Astrocyte (in vitro differentiated cells and primary cell): Measurements from ENCODE around the gene RCL1.

Experiments used
- EZH2 ChIP-seq: IDR thresholded peaks from 2 replicates; pipeline ENCODE4 v1.6.1; 2012; ENCODE audit warnings: mild to moderate bottlenecking, low read length, inconsistent platforms; ENCODE audit not compliant: insufficient read depth
- TF ChIP-seq, protein P1 (sequence below): IDR thresholded peaks from 2 replicates; pipeline ENCODE4 v1.5.1; 2011; ENCODE audit warnings: low read depth, mild to moderate bottlenecking, inconsistent platforms, low read length, moderate library complexity; ENCODE audit not compliant: insufficient read depth

- TF ChIP-seq, protein P1, sequence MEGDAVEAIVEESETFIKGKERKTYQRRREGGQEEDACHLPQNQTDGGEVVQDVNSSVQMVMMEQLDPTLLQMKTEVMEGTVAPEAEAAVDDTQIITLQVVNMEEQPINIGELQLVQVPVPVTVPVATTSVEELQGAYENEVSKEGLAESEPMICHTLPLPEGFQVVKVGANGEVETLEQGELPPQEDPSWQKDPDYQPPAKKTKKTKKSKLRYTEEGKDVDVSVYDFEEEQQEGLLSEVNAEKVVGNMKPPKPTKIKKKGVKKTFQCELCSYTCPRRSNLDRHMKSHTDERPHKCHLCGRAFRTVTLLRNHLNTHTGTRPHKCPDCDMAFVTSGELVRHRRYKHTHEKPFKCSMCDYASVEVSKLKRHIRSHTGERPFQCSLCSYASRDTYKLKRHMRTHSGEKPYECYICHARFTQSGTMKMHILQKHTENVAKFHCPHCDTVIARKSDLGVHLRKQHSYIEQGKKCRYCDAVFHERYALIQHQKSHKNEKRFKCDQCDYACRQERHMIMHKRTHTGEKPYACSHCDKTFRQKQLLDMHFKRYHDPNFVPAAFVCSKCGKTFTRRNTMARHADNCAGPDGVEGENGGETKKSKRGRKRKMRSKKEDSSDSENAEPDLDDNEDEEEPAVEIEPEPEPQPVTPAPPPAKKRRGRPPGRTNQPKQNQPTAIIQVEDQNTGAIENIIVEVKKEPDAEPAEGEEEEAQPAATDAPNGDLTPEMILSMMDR, result no peak
- no peak for TF ChIP-seq EZH2
Measured at GRCh38 chr9:4801156-4801555, 8.4 kb downstream of the RCL1 start.
